WTC11 (cell line): ENCODE measurements around the gene SPAG8.

Experiments
- ATF2 ChIP-seq: sonication (generic); formaldehyde crosslinking; IDR thresholded peaks from 2 replicates; pipeline ENCODE4 v1.8.1; 2022; ENCODE audit warnings: low read depth, missing genetic modification reagents, borderline replicate concordance
- CREB1 ChIP-seq: sonication (generic); formaldehyde crosslinking; IDR thresholded peaks from 2 replicates; pipeline ENCODE4 v1.8.0; 2023; ENCODE audit warnings: mild to moderate bottlenecking, missing genetic modification reagents
- CTCF ChIP-seq: fragments of 200-600 bp; IDR thresholded peaks from 2 replicates; pipeline ENCODE4 v1.8.0; 2022; ENCODE audit warnings: antibody characterized with exemption
- ELF4 ChIP-seq: sonication (generic); formaldehyde crosslinking; IDR thresholded peaks from 2 replicates; pipeline ENCODE4 v1.8.1; 2022; ENCODE audit warnings: low read depth, mild to moderate bottlenecking, moderate library complexity, missing genetic modification reagents
- ESRRA ChIP-seq: sonication (generic); formaldehyde crosslinking; IDR thresholded peaks from 2 replicates; pipeline ENCODE4 v1.8.1; 2022; ENCODE audit warnings: mild to moderate bottlenecking, missing genetic modification reagents, borderline replicate concordance
- FOXJ3 ChIP-seq: sonication (generic); formaldehyde crosslinking; IDR thresholded peaks from 2 replicates; pipeline ENCODE4 v1.9.0; 2021; ENCODE audit warnings: missing genetic modification reagents, mild to moderate bottlenecking, borderline replicate concordance
- KAT7 ChIP-seq: sonication (generic); formaldehyde crosslinking; IDR thresholded peaks from 2 replicates; pipeline ENCODE4 v1.8.1; 2023; ENCODE audit warnings: missing genetic modification reagents, mild to moderate bottlenecking, borderline replicate concordance
- NFYB ChIP-seq: sonication (generic); formaldehyde crosslinking; conservative IDR thresholded peaks from 2 replicates; pipeline ENCODE4 v1.8.0; 2022; ENCODE audit warnings: low read depth, missing genetic modification reagents
- OVOL2 ChIP-seq: fragments of 250-450 bp; sonication (Bioruptor Pico); IDR thresholded peaks from 2 replicates; pipeline ENCODE4 v1.9.0; 2021; ENCODE audit warnings: mild to moderate bottlenecking, borderline replicate concordance
- SMAD4 ChIP-seq: sonication (generic); formaldehyde crosslinking; IDR thresholded peaks from 2 replicates; pipeline ENCODE4 v1.8.0; 2022; ENCODE audit warnings: mild to moderate bottlenecking, missing genetic modification reagents
- TCF7 ChIP-seq: sonication (generic); formaldehyde crosslinking; IDR thresholded peaks from 2 replicates; pipeline ENCODE4 v1.8.0; 2022; ENCODE audit warnings: mild to moderate bottlenecking, low read depth, missing genetic modification reagents, moderate library complexity
- USF1 ChIP-seq: sonication (generic); formaldehyde crosslinking; IDR thresholded peaks from 2 replicates; pipeline ENCODE4 v1.8.0; 2022; ENCODE audit warnings: mild to moderate bottlenecking, missing genetic modification reagents
- ZNF671 ChIP-seq: fragments of 250-450 bp; sonication (Bioruptor Pico); IDR thresholded peaks from 2 replicates; pipeline ENCODE4 v1.8.0; 2021; ENCODE audit warnings: mild to moderate bottlenecking

GRCh38 chr9:35839926-35840325 lies 27.9 kb upstream of the SPAG8 start:
- TF ChIP-seq ATF2 (CRISPR knock-in tag) = no peak
- TF ChIP-seq ESRRA (CRISPR knock-in tag) = no peak
- TF ChIP-seq CTCF = no peak
- TF ChIP-seq TCF7 (CRISPR knock-in tag) = no peak
- TF ChIP-seq NFYB = no peak
- no peak for TF ChIP-seq FOXJ3 (CRISPR knock-in tag)
- no peak for TF ChIP-seq CREB1 (CRISPR knock-in tag)
- TF ChIP-seq USF1 (CRISPR knock-in tag) = no peak
- TF ChIP-seq ELF4 (CRISPR knock-in tag) = no peak
- TF ChIP-seq SMAD4 = no peak
- no peak for TF ChIP-seq KAT7 (CRISPR knock-in tag)
- TF ChIP-seq OVOL2 (CRISPR knock-in tag) = no peak
- no peak for TF ChIP-seq ZNF671 (CRISPR knock-in tag)
